Left cardiac atrium (tissue), 4 donors: ENCODE results near the gene FCF1. TPM values are rescaled to one million over a fixed set of nuclear protein-coding genes. Genes with fewer than 3 reads are reported as not detected.
A peak's percentile ranks its signal among the peaks of the same experiment; 100 is the strongest.
"Not testable (repeated sequence)": the region's sequence is repeated elsewhere in the genome, so short reads cannot be mapped to it uniquely, and the experiment has no call there.

Experiments
- ATAC-seq, 2 donors: fragments of 200-7000 bp; cut with Tn5 transposase; one replicate each; pipeline ENCODE4 v1.9.1; 2020; ENCODE audit warnings: mild to moderate bottlenecking in 2 of 2, moderate library complexity in 2 of 2
- DNase-seq: peaks from one replicate; pipeline ENCODE4 v3.0.0-alpha.2; 2020
- intact Hi-C, 2 donors: fragments of 100-400 bp; cut with DNase I; formaldehyde crosslinking; loops; one replicate each; pipeline versions ENCODE4 v1.14.1 to v1.15.1; 2022 to 2023
- total RNA-seq, 2 donors: library from RNA; stranded (reverse); fragmentation: NEBNext Ultra II Directional; extraction: Animal tissue kit (Norgen Biotek cat#: 25700); gene quantifications; one replicate each; pipeline ENCODE4 v1.2.1, GENCODE V29; 2021
- donor health status: DM: no; HTN: yes; CAD: no.
- donor health status: DM: no; HTN: yes; CAD: no; lungs with severe emphysema.
- donor health status: DM: yes; HTN: yes; CAD: no.
- donor health status: Dilated cardiomyopathy.

The FCF1 gene
- total RNA-seq, 2 donors from 2014 or later: 29.6 to 37.9 TPM

GRCh38 chr14:74756326-74756725, 43.4 kb downstream of the FCF1 start:
- ATAC-seq: no peak
- no peak for DNase-seq
- intact Hi-C loops: no loop called here

GRCh38 chr14:74758505-74758904, 45.6 kb downstream of the FCF1 start:
- intact Hi-C loops, DNase-seq, ATAC-seq: not testable (repeated sequence)

- intact Hi-C loops: no loop called here
- DNase-seq (peak; percentile 93), ATAC-seq (peak; percentile 98 to 99)
These were observed 50.2 kb downstream of the FCF1 start, which contains the start of gene YLPM1 for GRCh38 chr14:74762917-74763802. TSS of gene YLPM1 (plus strand) at chr14:74763316. CDS start at chr14:74763490, 174 bp downstream.

- DNase-seq (no peak), ATAC-seq (peak in 1 of 2 donors; percentile 4)
- intact Hi-C loops: no loop called here
These were observed 51.0 kb downstream of the FCF1 start for GRCh38 chr14:74763803-74764531.

GRCh38 chr14:74765721-74766120, 52.8 kb downstream of the FCF1 start:
- ATAC-seq: no peak
- DNase-seq: no peak
- intact Hi-C loops: no loop called here

- DNase-seq (no peak), ATAC-seq (peak; percentile 38 to 86)
- intact Hi-C loops: no loop called here
These were observed 58.5 kb downstream of the FCF1 start for GRCh38 chr14:74771399-74771798.

GRCh38 chr14:74784634-74785033, 71.7 kb downstream of the FCF1 start:
- ATAC-seq (peak; percentile 50 to 74), DNase-seq (no peak)
- intact Hi-C loops: no loop called here

GRCh38 chr14:74785056-74785613, 72.2 kb downstream of the FCF1 start:
- DNase-seq (no peak), ATAC-seq (no peak)
- intact Hi-C loops: no loop called here

- ATAC-seq (no peak), DNase-seq (no peak)
- intact Hi-C loops: no loop called here
These were observed 73.9 kb downstream of the FCF1 start for GRCh38 chr14:74786796-74787315.

Other genes starting within 250 kb of the FCF1 start
- 100 to 1,000 TPM; 156 to 157 TPM for gene NPC2, start 219.8 kb upstream of the FCF1 start, total RNA-seq
- 10 to 100 TPM; 34.1 to 39.1 TPM for gene ISCA2, start 219.4 kb upstream of the FCF1 start, total RNA-seq
- 10 to 100 TPM; 25.4 to 43.3 TPM for gene LTBP2, start 100.9 kb upstream of the FCF1 start, total RNA-seq
- 10 to 100 TPM; 18.4 to 25.2 TPM for gene AREL1, start 64 bp upstream of the FCF1 start, total RNA-seq
- gene YLPM1, start 50.2 kb downstream of the FCF1 start, total RNA-seq: 10 to 100 TPM; 28.3 to 31.5 TPM
- not detected for gene PROX2, start 163.0 kb downstream of the FCF1 start, total RNA-seq
- 100 to 1,000 TPM; 133 to 137 TPM for gene DLST, start 168.8 kb downstream of the FCF1 start, total RNA-seq
- 10 to 100 TPM; 11.9 to 15.4 TPM for gene RPS6KL1, start 210.1 kb downstream of the FCF1 start, total RNA-seq
- gene PGF, start 242.5 kb downstream of the FCF1 start, total RNA-seq: 1 to 10 TPM; 4.6 to 5.0 TPM